ENCODE measurements around the gene ADIPOR2.

Gene ADIPOR2

DNA sequence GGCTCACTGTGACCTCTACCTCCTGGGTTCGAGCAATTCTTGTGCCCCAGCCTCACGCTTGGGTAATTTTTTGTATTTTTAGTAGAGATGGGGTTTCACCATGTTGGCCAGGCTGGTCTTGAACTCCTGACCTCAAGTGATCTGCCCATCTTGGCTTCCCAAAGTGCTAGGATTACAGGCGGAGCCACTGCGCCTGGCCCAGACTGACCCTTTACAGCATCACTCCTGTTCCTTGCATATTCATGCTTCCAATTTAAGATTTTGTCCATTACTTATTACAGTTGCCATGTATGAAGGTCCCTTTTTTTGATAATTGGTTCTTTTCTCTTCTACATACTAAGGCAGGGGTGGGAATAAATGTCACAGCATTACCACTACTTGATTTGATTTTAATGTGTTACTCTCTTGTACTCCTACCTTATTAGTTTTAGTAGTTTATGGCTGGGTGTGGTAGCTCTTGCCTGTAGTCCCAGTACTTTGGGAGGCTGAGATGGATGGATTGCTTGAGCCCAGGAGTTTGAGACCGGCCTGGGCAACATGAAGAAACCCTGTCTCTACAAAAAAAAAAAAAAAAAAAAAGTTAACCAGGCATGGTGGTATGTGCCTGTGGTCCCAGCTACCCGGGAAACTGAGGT, 46.9 kb downstream of the ADIPOR2 start:
- DNase-seq (ENCODE audit: low read depth): no peak

- no peak for DNase-seq (ENCODE audit: low read depth)
Measured at GRCh38 chr12:1738446-1738845, 47.6 kb downstream of the ADIPOR2 start.

GRCh38 chr12:1739368-1739767, 48.5 kb downstream of the ADIPOR2 start:
- DNase-seq (ENCODE audit: low read depth): no peak

DNA sequence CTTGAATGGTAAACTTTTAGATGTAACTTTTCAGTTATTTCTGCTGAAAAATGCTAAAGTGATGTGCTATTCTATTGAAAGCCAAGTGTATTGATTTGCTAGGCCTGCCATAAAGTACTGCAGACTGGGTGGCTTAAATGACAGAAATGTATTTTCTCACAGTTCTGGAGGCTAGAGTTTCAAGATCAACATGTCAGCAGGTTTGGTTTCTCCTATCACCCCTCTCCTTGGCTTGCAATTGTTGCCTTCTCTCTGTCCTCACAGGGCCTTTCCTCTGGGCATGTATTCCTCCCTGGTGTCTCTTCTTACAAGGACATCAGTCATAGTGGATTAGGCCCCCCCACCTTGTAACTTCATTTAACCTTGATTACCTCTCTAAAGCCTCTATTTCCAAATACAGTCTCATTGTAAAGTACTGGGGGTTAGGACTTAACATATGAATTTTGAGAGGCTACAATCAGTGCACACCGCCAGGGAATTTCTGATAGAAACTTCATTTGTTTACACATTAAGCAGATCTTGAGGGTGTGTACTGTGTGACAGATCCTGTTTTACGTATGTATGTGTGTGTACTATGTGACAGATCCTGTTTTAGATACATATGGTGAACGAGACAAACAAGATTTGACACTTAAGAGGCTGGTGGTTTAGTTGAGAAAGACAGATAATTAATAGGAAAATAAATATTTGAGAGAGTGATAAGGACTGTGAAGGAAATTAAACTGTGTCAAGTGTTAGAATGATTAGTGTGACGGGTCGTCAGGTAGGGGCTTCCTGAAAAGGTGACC, 49.5 kb downstream of the ADIPOR2 start:
- no peak for DNase-seq (ENCODE audit: low read depth)

GRCh38 chr12:1741154-1741949, 50.5 kb downstream of the ADIPOR2 start:
- DNase-seq (ENCODE audit: low read depth): no peak

DNA sequence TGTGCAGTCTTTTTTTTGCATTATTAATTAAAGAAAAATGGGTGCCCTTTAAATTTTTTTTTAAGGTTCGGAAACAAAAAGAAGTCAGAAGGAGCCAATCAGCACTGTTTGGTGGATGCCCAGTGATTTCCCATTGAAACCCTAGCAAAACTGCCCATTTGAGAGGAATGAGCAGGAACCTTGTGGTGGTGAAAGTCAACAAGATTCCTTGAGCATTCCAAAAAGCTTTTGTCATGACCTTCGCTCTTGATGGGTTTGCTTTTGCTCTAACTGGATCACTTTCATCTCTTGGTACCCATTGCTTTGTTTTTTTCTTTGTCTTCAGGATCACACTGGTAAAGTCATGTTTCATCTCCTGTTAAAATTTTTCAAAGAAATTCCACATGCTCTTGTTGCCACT, 54.1 kb downstream of the ADIPOR2 start:
- no peak for DNase-seq (ENCODE audit: low read depth)

GRCh38 chr12:1747609-1748008, 56.7 kb downstream of the ADIPOR2 start:
- no peak for DNase-seq (ENCODE audit: low read depth)

DNA sequence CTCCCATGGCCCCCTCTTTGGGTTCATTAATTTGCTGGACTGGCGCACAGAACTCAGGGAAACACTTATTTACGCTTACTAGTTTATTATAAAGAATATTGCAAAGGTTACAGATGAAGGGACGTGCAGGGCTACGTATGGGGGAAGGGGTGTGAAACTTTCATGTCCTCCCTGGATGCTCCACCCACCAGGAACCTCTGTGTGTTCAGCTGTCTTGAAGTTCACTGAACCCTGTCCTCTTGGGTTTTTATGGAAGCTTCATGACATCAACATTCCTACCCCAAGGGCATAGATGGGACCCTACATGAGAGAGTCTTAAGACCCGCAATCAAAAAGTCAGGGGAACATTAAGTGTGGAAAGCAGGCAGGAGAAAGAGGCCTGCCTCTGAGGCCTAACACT, 58.1 kb downstream of the ADIPOR2 start:
- DNase-seq (ENCODE audit: low read depth): no peak

GRCh38 chr12:1750300-1750699, 59.4 kb downstream of the ADIPOR2 start:
- DNase-seq (ENCODE audit: low read depth): no peak

- DNase-seq (ENCODE audit: low read depth): no peak
Measured at GRCh38 chr12:1758376-1758775, 67.5 kb downstream of the ADIPOR2 start.

DNA sequence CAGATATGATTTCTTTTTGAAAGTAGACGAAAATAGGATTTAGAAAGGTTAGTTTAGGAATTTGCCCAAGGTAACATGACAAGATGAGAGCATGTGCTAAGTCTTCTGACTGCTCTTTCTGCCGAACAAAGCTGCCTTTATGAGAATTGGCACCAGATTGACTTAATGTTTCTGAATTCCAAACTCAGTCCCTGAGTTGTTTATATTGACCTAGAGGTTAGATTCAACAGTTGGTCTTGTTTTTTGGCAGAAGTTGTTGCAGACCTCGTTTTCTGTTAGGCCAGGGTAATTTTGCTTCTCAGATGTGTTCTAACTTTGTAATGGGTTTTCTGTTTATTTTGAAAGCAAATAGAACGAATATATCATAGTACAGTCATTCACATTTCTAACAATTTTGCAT, 68.0 kb downstream of the ADIPOR2 start:
- peak; percentile 33 for DNase-seq (ENCODE audit: low read depth)

DNA sequence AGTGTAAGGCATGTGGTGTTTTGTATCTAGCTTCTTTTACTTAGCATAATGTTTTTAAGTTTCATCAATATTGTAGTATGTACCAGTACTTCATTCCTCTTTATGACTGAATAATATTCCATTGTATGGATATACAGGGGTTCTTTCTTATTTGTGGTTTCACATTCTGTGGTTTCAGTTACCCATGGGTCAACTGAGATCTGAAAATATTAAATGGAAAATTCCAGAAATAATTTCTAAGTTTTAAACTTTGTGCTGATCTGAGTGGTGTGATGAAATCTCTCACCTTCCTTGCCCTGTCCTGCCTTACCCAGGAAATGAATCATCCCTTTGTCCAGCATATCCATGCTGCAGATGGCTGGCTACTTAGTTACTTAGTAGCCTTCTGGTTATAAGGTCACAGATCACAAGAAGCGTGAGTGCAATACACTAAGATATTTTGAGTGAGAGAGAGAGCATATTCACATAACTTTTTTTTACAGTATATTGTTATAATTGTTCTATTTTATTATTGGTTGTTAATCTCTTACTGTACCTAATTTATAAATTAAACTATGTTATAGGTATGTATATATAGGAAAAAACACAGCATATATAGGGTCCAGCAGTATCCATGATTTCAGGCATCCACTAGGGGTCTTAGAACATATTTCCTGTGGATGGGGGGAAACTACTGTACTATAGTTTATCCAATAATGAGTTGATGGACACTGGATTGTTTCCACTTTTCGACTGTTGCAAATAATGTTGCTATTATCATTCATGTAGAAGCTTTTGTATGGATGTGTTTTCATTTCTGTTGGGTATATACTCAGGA, 69.9 kb downstream of the ADIPOR2 start:
- peak; percentile 46 for DNase-seq (ENCODE audit: low read depth)

DNA sequence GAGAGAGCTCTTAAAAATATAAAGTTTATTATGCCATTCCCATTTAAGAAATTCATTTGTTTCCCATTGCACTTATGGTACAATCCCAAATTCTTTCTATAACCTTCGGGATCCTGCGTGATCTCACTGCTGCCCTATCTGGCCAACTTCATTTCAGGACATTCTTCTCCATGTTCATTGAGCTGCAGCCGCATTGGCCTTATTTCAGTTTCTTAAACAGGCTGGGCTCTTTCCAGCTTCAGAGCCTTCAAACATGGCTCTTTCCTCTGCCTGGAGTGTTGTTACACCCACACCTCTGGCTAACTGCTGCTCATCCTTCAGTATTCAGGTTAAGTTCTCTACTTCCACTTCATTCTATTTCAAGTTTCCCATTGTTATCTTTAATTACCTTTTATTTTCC, 71.0 kb downstream of the ADIPOR2 start:
- DNase-seq (ENCODE audit: low read depth): no peak

- DNase-seq (ENCODE audit: low read depth): no peak
Measured at GRCh38 chr12:1763153-1763552, 72.3 kb downstream of the ADIPOR2 start.

GRCh38 chr12:1766110-1766509, 75.2 kb downstream of the ADIPOR2 start:
- no peak for DNase-seq (ENCODE audit: low read depth)

DNA sequence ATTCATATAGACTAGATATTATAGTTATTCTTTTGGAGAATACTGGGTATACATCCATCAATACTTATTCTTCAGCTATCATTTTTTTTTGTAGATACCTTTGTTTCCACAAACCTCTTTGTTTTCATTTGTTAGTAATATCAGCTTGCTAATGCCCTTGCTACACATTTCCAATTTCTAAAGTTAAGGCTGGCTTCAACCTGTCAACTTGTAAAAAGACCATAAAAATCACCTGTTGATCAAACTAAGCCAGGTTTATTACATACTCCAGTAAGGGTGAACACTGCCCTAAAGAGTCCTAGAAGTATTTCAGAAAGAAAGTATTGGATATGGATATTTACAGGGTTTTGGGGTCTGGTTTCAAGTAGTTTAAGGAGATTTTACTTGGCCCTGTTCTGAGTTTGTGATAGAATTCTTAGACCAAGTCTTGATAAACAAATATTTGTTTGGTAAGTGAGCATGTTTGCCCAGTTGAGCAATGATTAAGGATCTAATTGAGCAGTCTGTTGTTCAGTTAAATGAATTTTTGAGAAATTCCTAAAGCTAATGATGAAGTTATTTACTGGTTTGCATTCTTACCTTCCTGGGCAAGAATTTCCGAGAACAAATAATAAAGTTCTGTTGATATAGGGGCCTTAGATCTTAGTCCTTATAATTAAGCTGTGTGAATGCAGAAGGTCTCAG, 76.7 kb downstream of the ADIPOR2 start:
- no peak for DNase-seq (ENCODE audit: low read depth)

DNA sequence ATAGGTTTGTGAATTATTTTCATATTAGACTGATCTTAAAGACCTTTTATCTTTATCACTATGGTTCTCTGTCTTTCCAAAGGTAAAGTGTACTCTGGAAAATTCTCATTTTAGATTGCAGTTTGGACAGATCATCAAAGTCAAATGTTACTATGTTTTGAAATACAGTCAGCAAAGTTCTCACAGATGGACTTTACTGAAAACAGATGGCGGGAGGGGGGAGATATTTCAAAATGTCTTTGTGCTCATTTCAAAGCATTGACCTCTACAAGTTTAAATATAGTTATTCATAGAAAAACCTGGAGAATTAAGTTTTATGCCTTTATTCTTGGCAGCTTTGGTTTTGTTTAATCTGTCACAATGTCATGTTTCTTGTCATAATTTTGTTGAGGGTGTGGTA, 77.7 kb downstream of the ADIPOR2 start:
- peak; percentile 65 for DNase-seq (ENCODE audit: low read depth)

GRCh38 chr12:1769809-1770494, 79.1 kb downstream of the ADIPOR2 start:
- DNase-seq (ENCODE audit: low read depth): no peak

GRCh38 chr12:1773937-1774655, 83.2 kb downstream of the ADIPOR2 start:
- peak; percentile 76 for DNase-seq (ENCODE audit: low read depth)
